Loucy (cell line): Measurements from ENCODE around the gene DRD3.

Source experiments
- H2AFZ ChIP-seq: fragments of 200-600 bp; sonication (generic); 2 replicates; pipeline ENCODE4 v1.6.0; 2016; ENCODE audit warnings: antibody characterized with exemption, mild to moderate bottlenecking, low read length, moderate library complexity
- H3F3A ChIP-seq: fragments of 200-600 bp; 2 replicates; pipeline ENCODE4 v1.6.0; 2016; ENCODE audit warnings: antibody characterized with exemption, low read depth, mild to moderate bottlenecking
- H3K27me3 ChIP-seq: fragments of 200-600 bp; sonication (generic); 2 replicates; pipeline ENCODE4 v1.6.1; 2014; ENCODE audit warnings: low read length, mild to moderate bottlenecking; ENCODE audit not compliant: insufficient read depth, poor library complexity, severe bottlenecking
- H3K36me3 ChIP-seq: fragments of 200-600 bp; sonication (generic); 2 replicates; pipeline ENCODE4 v1.6.1; 2016; ENCODE audit warnings: low read length; ENCODE audit not compliant: insufficient read depth
- H3K4me1 ChIP-seq: fragments of 200-600 bp; sonication (generic); 2 replicates; pipeline ENCODE4 v1.5.1; 2014; ENCODE audit warnings: low read length, mild to moderate bottlenecking; ENCODE audit not compliant: insufficient read depth, poor library complexity, severe bottlenecking
- H3K4me2 ChIP-seq: fragments of 200-600 bp; sonication (generic); 2 replicates; pipeline ENCODE4 v1.6.0; 2014; ENCODE audit warnings: antibody characterized with exemption, low read length, low read depth, mild to moderate bottlenecking; ENCODE audit not compliant: poor library complexity, severe bottlenecking
- H3K4me3 ChIP-seq: fragments of 200-600 bp; sonication (generic); 2 replicates; pipeline ENCODE4 v1.5.1; 2014; ENCODE audit warnings: low read length, mild to moderate bottlenecking, mixed read lengths; ENCODE audit not compliant: poor library complexity, severe bottlenecking
- H3K79me2 ChIP-seq: fragments of 200-600 bp; sonication (generic); 2 replicates; pipeline ENCODE4 v1.6.1; 2014; ENCODE audit warnings: low read length; ENCODE audit not compliant: insufficient read depth
- H3K9ac ChIP-seq: fragments of 200-600 bp; sonication (generic); 2 replicates; pipeline ENCODE4 v1.6.0; 2014; ENCODE audit warnings: mild to moderate bottlenecking, low read depth, low read length, moderate library complexity; ENCODE audit not compliant: poor library complexity, severe bottlenecking
- H3K9me2 ChIP-seq: fragments of 200-600 bp; sonication (generic); replicated peaks from 2 replicates; pipeline ENCODE4 v1.6.1; 2016; ENCODE audit warnings: low read depth, low read length, mixed read lengths
- H3K9me3 ChIP-seq: fragments of 200-600 bp; sonication (generic); 2 replicates; pipeline ENCODE4 v1.6.1; 2014; ENCODE audit warnings: mild to moderate bottlenecking, antibody characterized with exemption, low read length, low read depth; ENCODE audit not compliant: insufficient read depth
- H4K20me1 ChIP-seq: fragments of 200-600 bp; sonication (generic); 2 replicates; pipeline ENCODE4 v1.6.0; 2014; ENCODE audit warnings: antibody characterized with exemption, low read length, mild to moderate bottlenecking; ENCODE audit not compliant: insufficient read depth, poor library complexity, severe bottlenecking
- EZH2phosphoT487 ChIP-seq: fragments of 200-600 bp; IDR thresholded peaks from 2 replicates; pipeline ENCODE4 v1.6.1; 2018; ENCODE audit warnings: antibody characterized with exemption, mild to moderate bottlenecking, moderate library complexity, borderline replicate concordance
- TF ChIP-seq, protein P1 (sequence below): fragments of 200-600 bp; sonication (generic); conservative IDR thresholded peaks from 2 replicates; pipeline ENCODE4 v1.5.1; 2014; ENCODE audit warnings: mild to moderate bottlenecking, antibody characterized with exemption, low read length

The DRD3 gene

DNA sequence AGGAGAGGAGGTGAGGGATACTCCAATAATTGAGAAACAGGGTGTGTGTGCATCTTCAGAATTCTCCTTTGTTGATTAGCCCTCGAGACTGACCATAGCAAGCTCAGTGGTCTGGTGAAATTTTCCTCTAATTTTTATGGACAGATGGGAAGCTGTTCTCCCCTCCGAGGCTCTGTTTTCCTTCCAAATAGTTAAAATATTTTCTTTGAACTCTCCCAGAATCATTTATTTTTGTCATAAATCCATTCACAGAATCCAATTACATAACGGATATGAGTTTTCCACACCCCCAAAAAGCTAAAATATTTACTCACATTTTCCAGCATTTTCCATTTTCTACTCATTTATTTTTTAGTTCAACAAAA is 85.9 kb downstream of the DRD3 start:
- Histone ChIP-seq H4K20me1 (no peaks in the 10 kb centered on the region), H3K27me3 (no peaks in the 10 kb centered on the region), H3K4me3 (no peak overlapping the region), H2AFZ (no peak overlapping the region), H3F3A (no peaks in the 10 kb centered on the region), H3K9me3 (no peaks in the 10 kb centered on the region), H3K9ac (no peak overlapping the region), H3K36me3 (peaks cover under 1% of the 10 kb centered on the region; the same call in 1 of the 2 replicates), H3K79me2 (no peaks in the 10 kb centered on the region), H3K4me2 (no peak overlapping the region), H3K4me1 (peaks cover 9% of the 10 kb centered on the region), H3K9me2 (no peaks in the 10 kb centered on the region)
- TF ChIP-seq, protein P1, sequence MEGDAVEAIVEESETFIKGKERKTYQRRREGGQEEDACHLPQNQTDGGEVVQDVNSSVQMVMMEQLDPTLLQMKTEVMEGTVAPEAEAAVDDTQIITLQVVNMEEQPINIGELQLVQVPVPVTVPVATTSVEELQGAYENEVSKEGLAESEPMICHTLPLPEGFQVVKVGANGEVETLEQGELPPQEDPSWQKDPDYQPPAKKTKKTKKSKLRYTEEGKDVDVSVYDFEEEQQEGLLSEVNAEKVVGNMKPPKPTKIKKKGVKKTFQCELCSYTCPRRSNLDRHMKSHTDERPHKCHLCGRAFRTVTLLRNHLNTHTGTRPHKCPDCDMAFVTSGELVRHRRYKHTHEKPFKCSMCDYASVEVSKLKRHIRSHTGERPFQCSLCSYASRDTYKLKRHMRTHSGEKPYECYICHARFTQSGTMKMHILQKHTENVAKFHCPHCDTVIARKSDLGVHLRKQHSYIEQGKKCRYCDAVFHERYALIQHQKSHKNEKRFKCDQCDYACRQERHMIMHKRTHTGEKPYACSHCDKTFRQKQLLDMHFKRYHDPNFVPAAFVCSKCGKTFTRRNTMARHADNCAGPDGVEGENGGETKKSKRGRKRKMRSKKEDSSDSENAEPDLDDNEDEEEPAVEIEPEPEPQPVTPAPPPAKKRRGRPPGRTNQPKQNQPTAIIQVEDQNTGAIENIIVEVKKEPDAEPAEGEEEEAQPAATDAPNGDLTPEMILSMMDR: no peak
- no peak for TF ChIP-seq EZH2phosphoT487

DNA sequence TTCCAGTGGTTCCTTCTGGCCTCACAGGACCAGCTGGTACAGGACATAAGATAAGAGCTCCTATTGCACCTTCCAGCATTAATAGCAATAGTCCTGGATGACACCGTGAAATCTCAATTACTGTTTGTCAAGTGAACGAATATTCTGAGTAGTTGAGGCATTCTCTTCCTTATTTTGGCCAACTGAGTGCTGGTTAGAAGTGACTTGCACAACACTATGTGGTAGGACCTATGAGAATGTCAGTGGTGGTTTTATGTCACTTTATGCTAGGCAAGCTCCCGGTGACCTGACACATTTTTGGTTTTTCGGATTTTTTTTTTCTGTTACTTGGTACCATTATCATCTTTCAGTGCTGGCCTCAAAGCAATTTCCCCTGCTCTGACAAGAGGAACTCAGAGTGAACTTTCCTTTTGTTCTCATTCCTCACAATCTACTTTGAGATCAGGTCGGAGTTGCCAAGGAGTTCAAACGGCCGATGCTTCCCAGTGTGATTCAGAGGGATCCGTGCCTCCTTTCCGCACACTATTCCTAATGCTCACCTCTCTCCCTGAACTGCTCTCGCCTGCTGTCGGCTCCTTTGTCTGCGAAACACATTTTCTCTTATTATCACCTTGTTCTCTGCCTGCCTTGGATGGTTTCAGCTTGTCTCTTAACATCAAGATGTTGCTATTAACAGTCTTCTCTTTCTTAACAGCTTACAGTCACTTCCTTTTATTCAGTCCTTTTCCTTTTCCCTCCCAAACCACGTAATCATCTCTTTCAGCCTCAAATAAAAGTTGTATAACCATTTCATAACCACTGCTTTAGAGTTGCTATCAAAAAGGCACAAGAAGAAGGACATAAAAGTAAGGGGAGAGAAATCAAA is 86.5 kb downstream of the DRD3 start:
- H4K20me1 ChIP-seq: no peaks in the 10 kb centered on the region
- H3K79me2 ChIP-seq: no peaks in the 10 kb centered on the region
- no peak overlapping the region for H3K9ac ChIP-seq
- H3K9me3 ChIP-seq: no peaks in the 10 kb centered on the region
- H3K27me3 ChIP-seq: no peaks in the 10 kb centered on the region
- no peaks in the 10 kb centered on the region for H3K9me2 ChIP-seq
- peaks cover 9% of the 10 kb centered on the region for H3K4me1 ChIP-seq
- H3K4me2 ChIP-seq: no peak overlapping the region
- peaks cover 6% of the 10 kb centered on the region; the same call in 1 of the 2 replicates for H3K36me3 ChIP-seq
- H3F3A ChIP-seq: no peaks in the 10 kb centered on the region
- H3K4me3 ChIP-seq: no peak overlapping the region
- TF ChIP-seq, protein P1: no peak
- no peak for TF ChIP-seq EZH2phosphoT487
- no peak overlapping the region for H2AFZ ChIP-seq

DNA sequence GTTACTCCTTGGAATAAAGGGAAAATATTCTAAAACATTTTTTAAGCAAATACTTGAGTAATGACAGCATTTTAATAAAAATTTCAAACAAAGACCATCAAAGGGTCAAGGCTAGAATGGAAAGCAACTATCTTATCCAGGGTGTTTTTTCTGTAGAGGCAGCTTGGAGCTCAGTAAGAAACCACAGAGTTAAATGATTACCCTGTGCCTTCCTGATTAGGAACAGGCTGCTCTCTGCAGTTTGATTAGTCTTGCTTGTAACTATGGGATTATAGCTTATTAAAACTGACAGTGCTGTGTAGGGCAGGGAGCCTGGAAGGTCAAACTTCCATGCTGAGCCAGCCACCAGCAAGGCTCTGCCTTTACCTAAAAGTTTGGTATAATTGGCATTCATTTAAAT is 89.2 kb downstream of the DRD3 start:
- Histone ChIP-seq H3K79me2 (no peaks in the 10 kb centered on the region), H3K4me2 (no peak overlapping the region), H3K36me3 (peaks cover 27% of the 10 kb centered on the region; the same call in 1 of the 2 replicates), H3K27me3 (no peaks in the 10 kb centered on the region), H3K4me3 (no peak overlapping the region), H3K9me3 (no peaks in the 10 kb centered on the region), H3K9me2 (no peaks in the 10 kb centered on the region), H4K20me1 (no peaks in the 10 kb centered on the region), H3F3A (no peaks in the 10 kb centered on the region), H3K9ac (no peak overlapping the region), H3K4me1 (peaks cover 9% of the 10 kb centered on the region), H2AFZ (no peak overlapping the region)
- TF ChIP-seq, protein P1: no peak
- TF ChIP-seq EZH2phosphoT487: no peak
